ENCODE data around the gene ZNF451.
A peak's percentile ranks its signal among the peaks of the same experiment; 100 is the strongest.

The ZNF451 gene

GRCh38 chr6:57147401-57147800 lies 57.4 kb downstream of the ZNF451 start:
- peaks cover 4% of the 10 kb centered on the region; the same call in 1 of the 2 replicates for H3K4me1 ChIP-seq
- H3K9me3 ChIP-seq: no peaks in the 10 kb centered on the region
- in situ Hi-C loops (cut with MboI; ENCODE audit: low sequenced_read_pairs): no loop called here
- peaks cover 40% of the 10 kb centered on the region for H3K36me3 ChIP-seq (replicated peaks)
- H3K27me3 ChIP-seq (ENCODE audit: low read depth): no peaks in the 10 kb centered on the region
- DNase-seq (ENCODE audit: low spot score in 2 of 2): no peak
- no peak overlapping the region for H3K4me3 ChIP-seq

- H3K36me3 ChIP-seq (replicated peaks): peaks cover 40% of the 10 kb centered on the region
- no peak for DNase-seq (ENCODE audit: low spot score in 2 of 2)
- no peaks in the 10 kb centered on the region for H3K27me3 ChIP-seq (ENCODE audit: low read depth)
- in situ Hi-C loops (cut with MboI; ENCODE audit: low sequenced_read_pairs): no loop called here
- H3K9me3 ChIP-seq: no peaks in the 10 kb centered on the region
- H3K4me3 ChIP-seq: no peak overlapping the region
- H3K4me1 ChIP-seq: peaks cover 4% of the 10 kb centered on the region; the same call in 1 of the 2 replicates
Measured at GRCh38 chr6:57147955-57148858, 58.2 kb downstream of the ZNF451 start.

GRCh38 chr6:57158658-57159057 lies 68.7 kb downstream of the ZNF451 start:
- no peak for DNase-seq (ENCODE audit: low spot score in 2 of 2)
- no peaks in the 10 kb centered on the region for H3K27me3 ChIP-seq (ENCODE audit: low read depth)
- no peaks in the 10 kb centered on the region; the same call in 1 of the 2 replicates for H3K4me1 ChIP-seq
- peaks cover 27% of the 10 kb centered on the region for H3K36me3 ChIP-seq (replicated peaks)
- in situ Hi-C loops (cut with MboI; ENCODE audit: low sequenced_read_pairs): no loop called here
- no peak overlapping the region for H3K4me3 ChIP-seq
- no peaks in the 10 kb centered on the region for H3K9me3 ChIP-seq

GRCh38 chr6:57159127-57159526 lies 69.1 kb downstream of the ZNF451 start:
- Histone ChIP-seq H3K9me3 (peaks cover under 1% of the 10 kb centered on the region; the same call in 1 of the 2 replicates), H3K4me1 (no peaks in the 10 kb centered on the region; the same call in 1 of the 2 replicates), H3K36me3 (replicated peaks) (peaks cover 29% of the 10 kb centered on the region), H3K4me3 (no peak overlapping the region), H3K27me3 (ENCODE audit: low read depth) (no peaks in the 10 kb centered on the region)
- DNase-seq (ENCODE audit: low spot score in 2 of 2): no peak
- in situ Hi-C loops (cut with MboI; ENCODE audit: low sequenced_read_pairs): no loop called here

- Histone ChIP-seq H3K27me3 (ENCODE audit: low read depth) (no peaks in the 10 kb centered on the region), H3K9me3 (peaks cover 2% of the 10 kb centered on the region; the same call in 1 of the 2 replicates), H3K4me3 (no peak overlapping the region), H3K4me1 (no peaks in the 10 kb centered on the region; the same call in 1 of the 2 replicates), H3K36me3 (replicated peaks) (peaks cover 37% of the 10 kb centered on the region)
- in situ Hi-C loops (cut with MboI; ENCODE audit: low sequenced_read_pairs): no loop called here
- no peak for DNase-seq (ENCODE audit: low spot score in 2 of 2)
Measured at GRCh38 chr6:57162028-57162427, 72.0 kb downstream of the ZNF451 start.

- Histone ChIP-seq H3K36me3 (replicated peaks) (peaks cover 37% of the 10 kb centered on the region), H3K27me3 (ENCODE audit: low read depth) (no peaks in the 10 kb centered on the region), H3K4me3 (no peak overlapping the region), H3K9me3 (peaks cover 2% of the 10 kb centered on the region; the same call in 1 of the 2 replicates), H3K4me1 (no peaks in the 10 kb centered on the region; the same call in 1 of the 2 replicates)
- in situ Hi-C loops (cut with MboI; ENCODE audit: low sequenced_read_pairs): no loop called here
- DNase-seq (ENCODE audit: low spot score in 2 of 2): no peak
Measured at GRCh38 chr6:57162516-57162915, 72.5 kb downstream of the ZNF451 start.

GRCh38 chr6:57163956-57164355 lies 74.0 kb downstream of the ZNF451 start:
- no peaks in the 10 kb centered on the region; the same call in 1 of the 2 replicates for H3K4me1 ChIP-seq
- H3K4me3 ChIP-seq: no peak overlapping the region
- no peaks in the 10 kb centered on the region for H3K27me3 ChIP-seq (ENCODE audit: low read depth)
- DNase-seq (ENCODE audit: low spot score in 2 of 2): no peak
- in situ Hi-C loops (cut with MboI; ENCODE audit: low sequenced_read_pairs): no loop called here
- peaks cover 35% of the 10 kb centered on the region for H3K36me3 ChIP-seq (replicated peaks)
- peaks cover 2% of the 10 kb centered on the region; the same call in 1 of the 2 replicates for H3K9me3 ChIP-seq

- Histone ChIP-seq H3K4me1 (no peaks in the 10 kb centered on the region; the same call in 1 of the 2 replicates), H3K9me3 (peaks cover 2% of the 10 kb centered on the region; the same call in 1 of the 2 replicates), H3K27me3 (ENCODE audit: low read depth) (no peaks in the 10 kb centered on the region), H3K36me3 (replicated peaks) (peaks cover 37% of the 10 kb centered on the region), H3K4me3 (no peak overlapping the region)
- no peak for DNase-seq (ENCODE audit: low spot score in 2 of 2)
- in situ Hi-C loops (cut with MboI; ENCODE audit: low sequenced_read_pairs): no loop called here
Measured at GRCh38 chr6:57165080-57165479, 75.1 kb downstream of the ZNF451 start.

GRCh38 chr6:57172136-57173055 lies 82.4 kb downstream of the ZNF451 start, which contains the start of gene BAG2:
TSS of gene BAG2 (plus strand) at chr6:57172326. CDS start at chr6:57172698, 372 bp downstream.
- in situ Hi-C loops (cut with MboI; ENCODE audit: low sequenced_read_pairs): no loop called here
- H3K9me3 ChIP-seq: no peaks in the 10 kb centered on the region
- H3K4me1 ChIP-seq: peaks cover 7% of the 10 kb centered on the region
- DNase-seq (ENCODE audit: low spot score in 2 of 2): peak; percentile 90 to 96
- peaks cover 12% of the 10 kb centered on the region for H3K36me3 ChIP-seq (replicated peaks)
- peak within 1 kb of the TSS; percentile 61 for H3K4me3 ChIP-seq
- H3K27me3 ChIP-seq (ENCODE audit: low read depth): no peaks in the 10 kb centered on the region

GRCh38 chr6:57173056-57173885 lies 83.3 kb downstream of the ZNF451 start:
- peak; percentile 54 to 56 for DNase-seq (ENCODE audit: low spot score in 2 of 2)
- in situ Hi-C loops (cut with MboI; ENCODE audit: low sequenced_read_pairs): no loop called here
- peaks cover 9% of the 10 kb centered on the region for H3K36me3 ChIP-seq (replicated peaks)
- H3K4me1 ChIP-seq: peaks cover 7% of the 10 kb centered on the region
- H3K4me3 ChIP-seq: peak overlapping the region; percentile 61
- no peaks in the 10 kb centered on the region for H3K27me3 ChIP-seq (ENCODE audit: low read depth)
- H3K9me3 ChIP-seq: no peaks in the 10 kb centered on the region

GRCh38 chr6:57173886-57174510 lies 84.0 kb downstream of the ZNF451 start:
- H3K4me3 ChIP-seq: peak overlapping the region; percentile 61
- H3K27me3 ChIP-seq (ENCODE audit: low read depth): no peaks in the 10 kb centered on the region
- no peaks in the 10 kb centered on the region for H3K9me3 ChIP-seq
- in situ Hi-C loops (cut with MboI; ENCODE audit: low sequenced_read_pairs): no loop called here
- H3K36me3 ChIP-seq (replicated peaks): peaks cover 7% of the 10 kb centered on the region
- H3K4me1 ChIP-seq: peaks cover 7% of the 10 kb centered on the region
- DNase-seq (ENCODE audit: low spot score in 2 of 2): peak; percentile 42 to 80

GRCh38 chr6:57174511-57174907 lies 84.5 kb downstream of the ZNF451 start:
- peak overlapping the region; percentile 61 for H3K4me3 ChIP-seq
- in situ Hi-C loops (cut with MboI; ENCODE audit: low sequenced_read_pairs): no loop called here

More at GRCh38 chr6:57174511-57174907, 84.5 kb downstream of the ZNF451 start:
- DNase-seq (ENCODE audit: low spot score in 2 of 2): no peak
- peaks cover 7% of the 10 kb centered on the region for H3K36me3 ChIP-seq (replicated peaks)
- no peaks in the 10 kb centered on the region for H3K9me3 ChIP-seq
- no peaks in the 10 kb centered on the region for H3K27me3 ChIP-seq (ENCODE audit: low read depth)
- H3K4me1 ChIP-seq: peaks cover 7% of the 10 kb centered on the region

Measured in HAP-1 (cell line).